Vein endothelial cell (primary cell): ENCODE measurements around the gene DNAJC3. TPM values are rescaled to one million over a fixed set of nuclear protein-coding genes. Genes with fewer than 3 reads are reported as not detected.

Experiments used
- small RNA-seq: library from RNA; depleted of rRNA; stranded (forward); fragments of <200 nt; gene quantifications from one replicate; pipeline ENCODE3, GENCODE V24; 2012
- total RNA-seq: library from RNA; depleted of rRNA; stranded (reverse); fragments of >200 nt; gene quantifications from 2 replicates; pipeline ENCODE4 v1.2.3, GENCODE V29; 2012

The DNAJC3 gene, protein sequence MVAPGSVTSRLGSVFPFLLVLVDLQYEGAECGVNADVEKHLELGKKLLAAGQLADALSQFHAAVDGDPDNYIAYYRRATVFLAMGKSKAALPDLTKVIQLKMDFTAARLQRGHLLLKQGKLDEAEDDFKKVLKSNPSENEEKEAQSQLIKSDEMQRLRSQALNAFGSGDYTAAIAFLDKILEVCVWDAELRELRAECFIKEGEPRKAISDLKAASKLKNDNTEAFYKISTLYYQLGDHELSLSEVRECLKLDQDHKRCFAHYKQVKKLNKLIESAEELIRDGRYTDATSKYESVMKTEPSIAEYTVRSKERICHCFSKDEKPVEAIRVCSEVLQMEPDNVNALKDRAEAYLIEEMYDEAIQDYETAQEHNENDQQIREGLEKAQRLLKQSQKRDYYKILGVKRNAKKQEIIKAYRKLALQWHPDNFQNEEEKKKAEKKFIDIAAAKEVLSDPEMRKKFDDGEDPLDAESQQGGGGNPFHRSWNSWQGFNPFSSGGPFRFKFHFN
- total RNA-seq: 62.4 and 69.0 TPM in 2 replicates

DNA sequence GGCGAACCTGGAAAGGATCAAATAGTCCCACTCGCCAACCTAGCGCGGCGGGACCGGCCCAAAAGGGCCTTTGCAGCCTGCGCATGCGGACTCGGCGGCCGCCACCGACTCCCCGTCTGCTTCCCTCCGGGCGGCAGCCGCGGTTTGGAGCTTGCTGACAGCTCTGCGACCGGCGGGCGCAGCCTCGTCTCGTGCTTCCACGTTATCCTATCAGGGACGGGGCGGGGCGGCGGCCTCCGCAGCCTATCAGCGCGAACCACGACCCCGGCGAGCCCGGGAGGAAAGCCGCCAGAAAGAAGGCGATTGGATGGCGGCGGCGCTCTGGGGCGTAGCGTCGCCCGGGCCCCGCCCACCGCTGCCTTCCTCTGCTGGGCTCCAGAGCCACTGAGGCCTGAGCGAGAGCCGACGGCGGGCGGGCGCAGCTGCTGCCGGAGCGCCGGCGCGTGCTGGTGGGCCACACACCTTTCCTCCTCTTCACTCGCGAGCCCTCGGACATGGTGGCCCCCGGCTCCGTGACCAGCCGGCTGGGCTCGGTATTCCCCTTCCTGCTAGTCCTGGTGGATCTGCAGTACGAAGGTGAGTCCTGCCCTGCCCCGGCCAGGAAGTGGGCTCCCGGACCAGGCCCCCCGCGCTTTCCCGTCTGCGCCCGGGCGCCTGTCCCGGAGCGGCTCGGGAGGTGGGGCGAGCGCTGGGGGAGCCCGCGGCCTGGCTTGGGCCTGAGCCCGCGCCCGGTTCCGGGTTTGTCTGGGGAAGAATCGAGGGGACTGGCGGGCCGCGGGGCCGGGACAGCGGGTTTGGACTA, at the start of gene DNAJC3:
Gene DNAJC3, plus strand, starts transcription at position 378 of the 802 bp plus-strand sequence. Its CDS starts 117 bp downstream, at position 495.

DNA sequence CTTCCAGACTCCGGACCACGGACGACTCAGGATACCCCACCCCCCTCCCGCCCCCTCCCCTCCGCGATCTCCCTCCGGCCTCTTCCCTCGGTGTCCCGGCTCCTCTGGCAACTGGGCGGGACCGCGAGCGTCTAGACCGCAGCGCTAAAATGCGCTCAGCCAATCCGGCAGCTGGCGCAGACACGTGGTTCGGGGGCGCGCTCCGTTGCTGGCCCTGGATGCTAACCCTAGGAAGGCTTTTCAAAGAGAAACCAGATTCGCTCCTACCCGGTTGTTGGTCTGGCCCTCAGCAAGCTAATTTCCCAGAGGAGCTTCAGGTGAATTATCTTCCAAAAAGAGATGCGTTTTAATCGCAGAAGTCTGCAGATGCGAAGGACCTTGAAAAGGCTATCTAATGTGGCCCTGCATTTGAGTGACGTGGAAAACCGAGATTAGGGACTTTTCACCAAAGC, 32.3 kb upstream of the DNAJC3 start, which contains the start of gene DZIP1:
Gene DZIP1, minus strand, starts transcription at position 106 of the 452 bp plus-strand sequence. CDS start 2,677 bp downstream, outside the sequence.

Small RNAs within 50 kb of the gene (small RNA-seq; reads per million reads assigned to genes)
- not detected for gene HMGN1P24

Other genes starting within 250 kb of the DNAJC3 start
- not detected in 2 replicates for gene CLDN10, start 124.4 kb upstream of the DNAJC3 start, total RNA-seq
- 5.2 and 19.1 TPM in 2 replicates for gene DZIP1, start 32.4 kb upstream of the DNAJC3 start, total RNA-seq